SU-DHL-6 (cell line): ENCODE results near the gene ANTXR2.

Experiments
- EZH2phosphoT487 ChIP-seq: fragments of 200-600 bp; sonication (generic), shearing (Covaris generic); conservative IDR thresholded peaks from 2 replicates; pipeline ENCODE4 v1.6.1; 2018; ENCODE audit warnings: mild to moderate bottlenecking, antibody characterized with exemption, low read length, moderate library complexity, mixed read lengths
- TF ChIP-seq, protein P1 (sequence below): fragments of 200-600 bp; sonication (generic); IDR thresholded peaks from one replicate; pipeline ENCODE4 v1.5.1; 2017; ENCODE audit warnings: antibody characterized with exemption, mild to moderate bottlenecking, low read length, moderate library complexity; ENCODE audit not compliant: insufficient read depth, poor library complexity, severe bottlenecking

DNA sequence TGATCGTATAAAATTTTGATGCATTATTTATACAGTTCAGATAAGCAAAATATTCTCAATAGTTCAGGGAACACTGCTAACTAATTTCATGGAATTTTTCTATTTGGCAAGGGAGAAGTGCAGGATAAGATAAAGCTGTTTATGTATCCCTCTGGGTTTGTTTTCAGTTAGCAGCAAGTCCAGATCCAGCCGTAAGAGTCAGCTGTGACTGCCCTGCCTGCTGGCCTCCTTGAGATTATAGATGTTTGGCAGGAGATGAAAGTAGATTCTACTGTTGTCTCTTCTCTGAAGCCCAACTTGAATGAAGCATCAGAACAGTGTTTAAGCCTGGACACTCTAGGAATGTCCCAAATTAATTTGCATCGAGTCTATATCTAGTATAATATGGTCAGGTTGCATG, 29.5 kb downstream of the ANTXR2 start:
- TF ChIP-seq, protein P1, sequence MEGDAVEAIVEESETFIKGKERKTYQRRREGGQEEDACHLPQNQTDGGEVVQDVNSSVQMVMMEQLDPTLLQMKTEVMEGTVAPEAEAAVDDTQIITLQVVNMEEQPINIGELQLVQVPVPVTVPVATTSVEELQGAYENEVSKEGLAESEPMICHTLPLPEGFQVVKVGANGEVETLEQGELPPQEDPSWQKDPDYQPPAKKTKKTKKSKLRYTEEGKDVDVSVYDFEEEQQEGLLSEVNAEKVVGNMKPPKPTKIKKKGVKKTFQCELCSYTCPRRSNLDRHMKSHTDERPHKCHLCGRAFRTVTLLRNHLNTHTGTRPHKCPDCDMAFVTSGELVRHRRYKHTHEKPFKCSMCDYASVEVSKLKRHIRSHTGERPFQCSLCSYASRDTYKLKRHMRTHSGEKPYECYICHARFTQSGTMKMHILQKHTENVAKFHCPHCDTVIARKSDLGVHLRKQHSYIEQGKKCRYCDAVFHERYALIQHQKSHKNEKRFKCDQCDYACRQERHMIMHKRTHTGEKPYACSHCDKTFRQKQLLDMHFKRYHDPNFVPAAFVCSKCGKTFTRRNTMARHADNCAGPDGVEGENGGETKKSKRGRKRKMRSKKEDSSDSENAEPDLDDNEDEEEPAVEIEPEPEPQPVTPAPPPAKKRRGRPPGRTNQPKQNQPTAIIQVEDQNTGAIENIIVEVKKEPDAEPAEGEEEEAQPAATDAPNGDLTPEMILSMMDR = no peak
- no peak for TF ChIP-seq EZH2phosphoT487
